Measurements from ENCODE around the gene MBLAC1. TPM values are rescaled to one million over a fixed set of nuclear protein-coding genes. Genes with fewer than 3 reads are reported as not detected.
A peak's percentile ranks its signal among the peaks of the same experiment; 100 is the strongest.

MBLAC1 gene
- total RNA-seq, 1 donor from 2014 or later: not detected

- H3K27ac ChIP-seq: peak overlapping the region; percentile 93 to 95
- DNase-seq (ENCODE audit: low spot score in 2 of 2): no peak
- H3K4me3 ChIP-seq: peak overlapping the region; percentile 87
- H3K36me3 ChIP-seq: peaks cover 40 to 56% of the 10 kb centered on the region in 2 donors
- no peaks in the 10 kb centered on the region for H3K27me3 ChIP-seq
- intact Hi-C loops (cut with DNase I): no loop called here
- no peaks in the 10 kb centered on the region for H3K9me3 ChIP-seq
- TF ChIP-seq, protein P1, sequence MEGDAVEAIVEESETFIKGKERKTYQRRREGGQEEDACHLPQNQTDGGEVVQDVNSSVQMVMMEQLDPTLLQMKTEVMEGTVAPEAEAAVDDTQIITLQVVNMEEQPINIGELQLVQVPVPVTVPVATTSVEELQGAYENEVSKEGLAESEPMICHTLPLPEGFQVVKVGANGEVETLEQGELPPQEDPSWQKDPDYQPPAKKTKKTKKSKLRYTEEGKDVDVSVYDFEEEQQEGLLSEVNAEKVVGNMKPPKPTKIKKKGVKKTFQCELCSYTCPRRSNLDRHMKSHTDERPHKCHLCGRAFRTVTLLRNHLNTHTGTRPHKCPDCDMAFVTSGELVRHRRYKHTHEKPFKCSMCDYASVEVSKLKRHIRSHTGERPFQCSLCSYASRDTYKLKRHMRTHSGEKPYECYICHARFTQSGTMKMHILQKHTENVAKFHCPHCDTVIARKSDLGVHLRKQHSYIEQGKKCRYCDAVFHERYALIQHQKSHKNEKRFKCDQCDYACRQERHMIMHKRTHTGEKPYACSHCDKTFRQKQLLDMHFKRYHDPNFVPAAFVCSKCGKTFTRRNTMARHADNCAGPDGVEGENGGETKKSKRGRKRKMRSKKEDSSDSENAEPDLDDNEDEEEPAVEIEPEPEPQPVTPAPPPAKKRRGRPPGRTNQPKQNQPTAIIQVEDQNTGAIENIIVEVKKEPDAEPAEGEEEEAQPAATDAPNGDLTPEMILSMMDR (IDR thresholded peaks at IDR 0.05): no peak
- H3K4me1 ChIP-seq: peaks cover 4 to 15% of the 10 kb centered on the region in 2 donors
Measured at GRCh38 chr7:100099452-100099851, 27.3 kb upstream of the MBLAC1 start.

DNA sequence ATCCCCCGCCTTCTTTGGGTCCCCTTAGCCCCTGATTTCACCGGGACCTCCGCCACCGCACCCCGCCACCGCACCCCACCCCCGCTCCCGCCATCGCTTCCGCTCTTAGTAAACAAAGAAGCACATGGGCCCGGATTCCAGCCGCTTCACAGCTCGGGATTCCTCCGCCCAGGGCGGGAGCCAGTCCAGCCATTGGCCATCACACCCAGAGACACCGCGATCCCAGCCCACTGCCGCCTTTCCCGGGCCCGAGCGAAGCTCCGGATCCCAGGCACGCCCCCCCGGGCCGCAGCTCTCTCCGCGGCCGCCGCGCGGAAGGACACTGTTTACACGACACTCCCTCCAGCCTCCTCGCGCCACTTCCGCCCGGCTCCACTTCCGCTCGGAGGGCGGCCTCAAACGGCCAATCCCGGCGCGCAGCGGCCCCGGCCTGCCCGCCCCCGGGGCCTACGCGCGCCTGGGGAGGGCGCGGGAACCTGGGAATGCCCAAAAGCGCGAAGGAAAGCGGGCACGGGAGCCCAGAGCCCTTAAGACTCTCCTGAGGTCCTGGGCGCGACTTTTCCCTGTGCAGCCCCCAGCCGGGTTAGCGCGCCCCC lies 26.2 kb upstream of the MBLAC1 start:
- peaks cover 34 to 56% of the 10 kb centered on the region in 2 donors for H3K36me3 ChIP-seq
- peak overlapping the region; percentile 87 for H3K4me3 ChIP-seq
- H3K27ac ChIP-seq: peak overlapping the region; percentile 93 to 95
- H3K9me3 ChIP-seq: no peaks in the 10 kb centered on the region
- TF ChIP-seq, protein P1 (IDR thresholded peaks at IDR 0.05): no peak
- intact Hi-C loops (cut with DNase I): loop anchor here (1.0 to 2.0 kb wide), 5 partner anchors 19 to 76 kb away; partner anchors contain the start of genes CNPY4, GPC2, STAG3 and TAF6
- peaks cover 4 to 15% of the 10 kb centered on the region in 2 donors for H3K4me1 ChIP-seq
- no peaks in the 10 kb centered on the region for H3K27me3 ChIP-seq
- DNase-seq (ENCODE audit: low spot score in 2 of 2): peak; percentile 66 to 95

- TF ChIP-seq, protein P1 (IDR thresholded peaks at IDR 0.05): no peak
- peak within 1 kb of the TSS; percentile 87 for H3K4me3 ChIP-seq
- H3K27me3 ChIP-seq: no peaks in the 10 kb centered on the region
- intact Hi-C loops (cut with DNase I): loop anchor here (1.0 to 2.0 kb wide), 4 partner anchors 18 to 76 kb away; partner anchors contain the start of genes CNPY4, GPC2, STAG3 and TAF6
- DNase-seq (ENCODE audit: low spot score in 2 of 2): peak; percentile 93 to 99
- H3K36me3 ChIP-seq: peaks cover 32 to 56% of the 10 kb centered on the region in 2 donors
- peaks cover 4 to 15% of the 10 kb centered on the region in 2 donors for H3K4me1 ChIP-seq
- peak within 1 kb of the TSS; percentile 93 to 95 for H3K27ac ChIP-seq
- H3K9me3 ChIP-seq: no peaks in the 10 kb centered on the region
Measured at GRCh38 chr7:100101016-100101862, 25.5 kb upstream of the MBLAC1 start, which contains the start of the genes AP4M1 and MCM7. Gene AP4M1 (plus strand): TSS chr7:100101643. CDS start chr7:100101715, 72 bp downstream. Gene MCM7 (minus strand): TSS chr7:100101397. CDS start chr7:100101294, 103 bp downstream.

- Histone ChIP-seq H3K27me3 (no peaks in the 10 kb centered on the region), H3K27ac (no peak overlapping the region), H3K36me3 (peaks cover 42 to 55% of the 10 kb centered on the region in 2 donors), H3K4me1 (peaks cover 4 to 15% of the 10 kb centered on the region in 2 donors), H3K4me3 (no peak overlapping the region), H3K9me3 (no peaks in the 10 kb centered on the region)
- no peak for DNase-seq (ENCODE audit: low spot score in 2 of 2)
- TF ChIP-seq, protein P1 (IDR thresholded peaks at IDR 0.05): no peak
- intact Hi-C loops (cut with DNase I): no loop called here
Measured at GRCh38 chr7:100102950-100103840, 23.6 kb upstream of the MBLAC1 start.

GRCh38 chr7:100105534-100105933 lies 21.2 kb upstream of the MBLAC1 start:
- Histone ChIP-seq H3K36me3 (peaks cover 50 to 62% of the 10 kb centered on the region in 2 donors), H3K4me1 (peaks cover 0 to 3% of the 10 kb centered on the region in 2 donors), H3K4me3 (no peak overlapping the region), H3K27ac (no peak overlapping the region), H3K27me3 (no peaks in the 10 kb centered on the region), H3K9me3 (no peaks in the 10 kb centered on the region)
- no peak for DNase-seq (ENCODE audit: low spot score in 2 of 2)
- TF ChIP-seq, protein P1 (IDR thresholded peaks at IDR 0.05): no peak
- intact Hi-C loops (cut with DNase I): no loop called here

Data from ascending aorta (tissue), 2 donors.